HCT116 (cell line): ENCODE measurements around the gene VPS35. TPM values are rescaled to one million over a fixed set of nuclear protein-coding genes. Genes with fewer than 3 reads are reported as not detected.

ENCODE experiments used
- ATAC-seq: fragments of 200-7000 bp; cut with Tn5 transposase; 2 replicates; pipeline ENCODE4 v1.9.1; 2020; ENCODE audit warnings: mild to moderate bottlenecking, moderate library complexity
- BruUV-seq: library from RNA; stranded (reverse); fragments of 400-500 nt; replicated peaks from 2 replicates; lab custom pipeline; 2021; lab: Mats Ljungman, UMichigan
- CTCF ChIA-PET: fragments of 300-600 bp; sonication (Branson Sonifier 250); formaldehyde crosslinking; loops from one replicate; lab custom pipeline; 2021; ENCODE audit warnings: antibody characterized with exemption; lab: Charles Lee
- POLR2A ChIA-PET: fragments of 300-600, 350-600 bp; sonication (Branson Sonifier 250); formaldehyde crosslinking; loops from one replicate; lab custom pipeline; 2021; ENCODE audit warnings: antibody characterized with exemption; lab: Charles Lee
- RAD21 ChIA-PET, 2 experiments: fragments of 300-600 bp; sonication (Branson Sonifier 250); formaldehyde crosslinking; loops; one replicate each; lab custom pipeline; 2023; ENCODE audit warnings: low total read pairs in 2 of 2; ENCODE audit not compliant: uncharacterized antibody in 2 of 2, unreplicated experiment in 2 of 2, low non-redundant PET in 1 of 2; lab: Charles Lee
- DNase-seq: peaks from one replicate; pipeline ENCODE4 v3.0.0-alpha.2; 2010; ENCODE audit warnings: low read depth, low spot score
- H2AFZ ChIP-seq: fragments of 200-600 bp; shearing (Covaris generic), sonication (generic); 2 replicates; pipeline ENCODE4 v1.6.1; 2017; ENCODE audit warnings: low read depth, mixed run types, mixed read lengths, antibody characterized with exemption, low read length; ENCODE audit not compliant: poor library complexity, severe bottlenecking
- H3K27ac ChIP-seq: 2 replicates; pipeline ENCODE4 v1.5.1; 2012; ENCODE audit warnings: low read depth, low read length
- H3K27me3 ChIP-seq: fragments of 200-600 bp; sonication (generic); 2 replicates; pipeline ENCODE4 v1.6.1; 2016; ENCODE audit warnings: mixed run types, low read length, mixed read lengths; ENCODE audit not compliant: insufficient read depth
- H3K36me3 ChIP-seq, 2 experiments: fragments of 200-500 bp in 1 of 2; fragments of 200-600 bp in 1 of 2; sonication (Bioruptor generic) in 1 of 2; sonication (generic) in 1 of 2; 2 replicates each; pipeline versions ENCODE4 v1.5.1 to v1.6.1; 2014 to 2016; ENCODE audit warnings: low read length in 2 of 2, inconsistent platforms in 1 of 2, mixed read lengths in 1 of 2, mixed run types in 1 of 2; ENCODE audit not compliant: insufficient read depth in 2 of 2, control insufficient read depth in 1 of 2
- H3K4me1 ChIP-seq, 2 experiments: fragments of 200-600 bp in 1 of 2; sonication (generic) in 1 of 2; 2 replicates each; pipeline versions ENCODE4 v1.5.1 to v1.6.1; 2012 to 2017; ENCODE audit warnings: low read length in 2 of 2, inconsistent platforms in 1 of 2, mild to moderate bottlenecking in 1 of 2, mixed read lengths in 1 of 2, mixed run types in 1 of 2, moderate library complexity in 1 of 2; ENCODE audit not compliant: insufficient read depth in 2 of 2, control insufficient read depth in 1 of 2
- H3K4me2 ChIP-seq: fragments of 200-600 bp; sonication (generic); 2 replicates; pipeline ENCODE4 v1.6.1; 2017; ENCODE audit warnings: mixed run types, low read length, mixed read lengths
- H3K4me3 ChIP-seq, 2 experiments: fragments of 200-600 bp in 1 of 2; sonication (generic) in 1 of 2; replicated peaks in 1 of 2; 2 replicates each; pipeline ENCODE4 v1.5.1; 2011 to 2016; ENCODE audit warnings: low read length in 2 of 2, control low read depth in 1 of 2, low read depth in 1 of 2, mild to moderate bottlenecking in 1 of 2, mixed read lengths in 1 of 2, mixed run types in 1 of 2
- H3K79me2 ChIP-seq: fragments of 200-600 bp; sonication (generic); 2 replicates; pipeline ENCODE4 v1.6.1; 2017; ENCODE audit warnings: mild to moderate bottlenecking, mixed run types, low read length, moderate library complexity, mixed read lengths; ENCODE audit not compliant: insufficient read depth
- H3K9ac ChIP-seq: fragments of 200-600 bp; sonication (generic); 2 replicates; pipeline ENCODE4 v1.6.1; 2016; ENCODE audit warnings: low read length, mixed read lengths
- H3K9me2 ChIP-seq: fragments of 200-600 bp; sonication (generic), shearing (Covaris generic); 2 replicates; pipeline ENCODE4 v1.6.1; 2017; ENCODE audit warnings: mixed run types, mild to moderate bottlenecking, moderate library complexity; ENCODE audit not compliant: insufficient read depth
- H3K9me3 ChIP-seq, 2 experiments: fragments of 200-500 bp in 1 of 2; fragments of 200-600 bp in 1 of 2; sonication (Bioruptor generic) in 1 of 2; sonication (generic) in 1 of 2; 2 replicates each; pipeline ENCODE4 v1.6.1; 2014 to 2017; ENCODE audit warnings: low read length in 2 of 2, mixed read lengths in 2 of 2, inconsistent platforms in 1 of 2, low read depth in 1 of 2, mild to moderate bottlenecking in 1 of 2, mixed run types in 1 of 2, moderate library complexity in 1 of 2; ENCODE audit not compliant: control insufficient read depth in 1 of 2, insufficient read depth in 1 of 2
- H4K20me1 ChIP-seq: fragments of 200-600 bp; sonication (generic), shearing (Covaris generic); 2 replicates; pipeline ENCODE4 v1.6.1; 2017; ENCODE audit warnings: mixed run types, mild to moderate bottlenecking, moderate library complexity; ENCODE audit not compliant: insufficient read depth
- EGR1 ChIP-seq: IDR thresholded peaks from 2 replicates; pipeline ENCODE4 v1.6.1; 2012; ENCODE audit warnings: low read depth
- ELF1 ChIP-seq: IDR thresholded peaks from 2 replicates; pipeline ENCODE4 v1.6.1; 2012; ENCODE audit warnings: low read depth, borderline replicate concordance
- EZH2 ChIP-seq: fragments of 200-600 bp; sonication (generic); IDR thresholded peaks from 2 replicates; pipeline ENCODE4 v1.6.1; 2017; ENCODE audit warnings: antibody characterized with exemption, mixed run types
- JUND ChIP-seq: IDR thresholded peaks from 2 replicates; pipeline ENCODE4 v1.6.1; 2012
- POLR2AphosphoS5 ChIP-seq: IDR thresholded peaks from 2 replicates; pipeline ENCODE4 v1.6.1; 2011; ENCODE audit warnings: mild to moderate bottlenecking, low read depth, low read length, moderate library complexity
- RAD21 ChIP-seq: IDR thresholded peaks from 2 replicates; pipeline ENCODE4 v1.6.1; 2012; ENCODE audit warnings: low read depth, mild to moderate bottlenecking
- SIN3A ChIP-seq: IDR thresholded peaks from 2 replicates; pipeline ENCODE4 v1.6.1; 2012; ENCODE audit warnings: low read depth
- SP1 ChIP-seq: IDR thresholded peaks from 2 replicates; pipeline ENCODE4 v1.6.1; 2012; ENCODE audit warnings: low read depth
- YY1 ChIP-seq: IDR thresholded peaks from 2 replicates; pipeline ENCODE4 v1.6.1; 2011; ENCODE audit warnings: low read length, low read depth, moderate library complexity, mild to moderate bottlenecking; ENCODE audit not compliant: insufficient replicate concordance; ENCODE audit errors: extremely low read depth
- ZFX ChIP-seq: fragments of 450-650 bp; IDR thresholded peaks from 2 replicates; pipeline ENCODE4 v1.6.1; 2017
- ZNF274 ChIP-seq: fragments of 200-500 bp; sonication (Bioruptor generic); IDR thresholded peaks from 2 replicates; pipeline ENCODE4 v1.6.1; 2014; ENCODE audit warnings: mild to moderate bottlenecking, low read depth, low read length, inconsistent platforms
- intact Hi-C: fragments of 100-400 bp; cut with micrococcal nuclease; formaldehyde crosslinking; loops from 2 replicates; pipeline ENCODE4 v1.10.0; 2022
- total RNA-seq: library from RNA; stranded (reverse); gene quantifications from one replicate; pipeline ENCODE4 v1.2.1, GENCODE V29; 2021; ENCODE audit not compliant: unreplicated experiment

Gene VPS35
- total RNA-seq, 1 experiment from 2014 or later: 115 TPM

DNA sequence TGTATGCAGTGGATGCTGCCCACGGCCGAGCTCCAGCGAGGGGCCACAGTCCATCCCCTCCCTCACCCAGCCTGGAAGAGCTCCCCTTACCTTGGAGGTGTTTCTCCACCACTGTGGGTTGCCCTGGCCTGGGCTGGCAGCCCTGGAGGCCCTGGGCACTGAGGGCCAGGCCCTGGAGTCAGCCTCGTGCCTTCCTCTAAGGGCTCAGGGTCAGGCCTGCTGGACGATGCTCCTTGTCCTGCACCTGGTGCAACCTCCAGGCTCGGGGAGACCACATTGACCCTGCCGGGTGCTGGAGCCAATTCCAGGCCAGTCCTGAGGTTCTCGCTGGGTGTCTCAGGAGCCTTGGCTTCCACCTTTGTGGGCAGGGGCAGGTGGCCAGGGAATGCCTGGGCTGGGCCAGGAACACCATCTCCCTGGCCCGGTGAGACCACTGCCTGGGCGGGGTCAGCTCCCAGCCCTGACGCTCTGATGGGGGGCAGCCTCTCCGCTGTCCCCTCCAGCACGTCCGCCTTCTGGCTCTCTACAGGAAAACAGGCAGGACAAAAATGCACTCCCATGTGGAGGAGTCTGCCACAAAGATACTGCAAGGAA is 48.7 kb upstream of the VPS35 start:
- H3K36me3 ChIP-seq: no peaks in the 10 kb centered on the region
- RAD21 ChIA-PET: no interaction called here
- H3K9me2 ChIP-seq: no peaks in the 10 kb centered on the region
- no peaks in the 10 kb centered on the region for H3K4me1 ChIP-seq
- no peak overlapping the region for H3K27ac ChIP-seq
- TF ChIP-seq ZFX (no peak), JUND (no peak), POLR2AphosphoS5 (no peak), ZNF274 (no peak)
- CTCF ChIA-PET: no interaction called here
- POLR2A ChIA-PET: no interaction called here
- no peaks in the 10 kb centered on the region for H3K9me3 ChIP-seq
- no peaks in the 10 kb centered on the region for H3K79me2 ChIP-seq
- no peak overlapping the region for H3K4me2 ChIP-seq
- no TSS peak for BruUV-seq
- no peak overlapping the region for H3K9ac ChIP-seq
- H2AFZ ChIP-seq: no peak overlapping the region
- DNase-seq (no peak), ATAC-seq (no peak)
- intact Hi-C loops: no loop called here
- H4K20me1 ChIP-seq: no peaks in the 10 kb centered on the region
- H3K27me3 ChIP-seq: no peaks in the 10 kb centered on the region
- no peak overlapping the region for H3K4me3 ChIP-seq

GRCh38 chr16:46736695-46737094 is 47.7 kb upstream of the VPS35 start:
- no peak overlapping the region for H3K4me3 ChIP-seq
- H3K4me1 ChIP-seq: no peaks in the 10 kb centered on the region
- no peak overlapping the region for H3K9ac ChIP-seq
- H3K27ac ChIP-seq: no peak overlapping the region
- H3K9me2 ChIP-seq: no peaks in the 10 kb centered on the region
- ChIA-PET RAD21 (no interaction called here), POLR2A (no interaction called here), CTCF (no interaction called here)
- no peaks in the 10 kb centered on the region for H3K9me3 ChIP-seq
- H3K4me2 ChIP-seq: no peak overlapping the region
- no peaks in the 10 kb centered on the region for H3K27me3 ChIP-seq
- BruUV-seq: no TSS peak
- intact Hi-C loops: no loop called here
- no peak overlapping the region for H2AFZ ChIP-seq
- H4K20me1 ChIP-seq: no peaks in the 10 kb centered on the region
- ATAC-seq: no peak
- no peaks in the 10 kb centered on the region for H3K79me2 ChIP-seq
- TF ChIP-seq EGR1 (no peak), ELF1 (no peak), SP1 (no peak), ZFX (no peak), RAD21 (no peak), SIN3A (no peak), POLR2AphosphoS5 (no peak), EZH2 (no peak), YY1 (no peak), JUND (no peak)
- TF ChIP-seq, all 23 proteins: peak for 0
- DNase-seq: no peak
- H3K36me3 ChIP-seq: no peaks in the 10 kb centered on the region
